SU-DHL-6 (cell line): Measurements from ENCODE around the gene KLHDC3.

Experiments
- H2AFZ ChIP-seq: fragments of 200-600 bp; sonication (generic); 2 replicates; pipeline ENCODE4 v1.6.1; 2014; ENCODE audit warnings: low read depth, mild to moderate bottlenecking, moderate library complexity, mixed read lengths, antibody characterized with exemption, low read length; ENCODE audit not compliant: severe bottlenecking
- H3F3A ChIP-seq: fragments of 200-600 bp; shearing (Covaris generic); 2 replicates; pipeline ENCODE4 v1.6.0; 2016; ENCODE audit warnings: antibody characterized with exemption, mild to moderate bottlenecking; ENCODE audit not compliant: insufficient read depth
- H3K27ac ChIP-seq: fragments of 200-600 bp; sonication (generic); 2 replicates; pipeline ENCODE4 v1.5.1; 2016; ENCODE audit warnings: low read depth, mild to moderate bottlenecking, low read length, moderate library complexity, mixed read lengths
- H3K27me3 ChIP-seq: fragments of 200-600 bp; sonication (generic), shearing (Covaris generic); 2 replicates; pipeline ENCODE4 v1.6.0; 2014; ENCODE audit warnings: mild to moderate bottlenecking, low read length
- H3K36me3 ChIP-seq: fragments of 200-600 bp; sonication (generic); 2 replicates; pipeline ENCODE4 v1.6.1; 2014; ENCODE audit warnings: mild to moderate bottlenecking, low read length, mixed read lengths
- H3K4me2 ChIP-seq: fragments of 300-600, 200-600 bp; shearing (Covaris generic), sonication (generic); 2 replicates; pipeline ENCODE4 v1.6.0; 2014; ENCODE audit warnings: low read length, low read depth, mild to moderate bottlenecking; ENCODE audit not compliant: poor library complexity, severe bottlenecking
- H3K4me3 ChIP-seq: fragments of 200-600 bp; sonication (generic); 2 replicates; pipeline ENCODE4 v1.5.1; 2014; ENCODE audit warnings: antibody characterized with exemption, low read length, mild to moderate bottlenecking, mixed read lengths; ENCODE audit not compliant: insufficient read depth, poor library complexity, severe bottlenecking
- H3K79me2 ChIP-seq: fragments of 200-600 bp; sonication (generic); 2 replicates; pipeline ENCODE4 v1.6.1; 2014; ENCODE audit warnings: mild to moderate bottlenecking, low read length, moderate library complexity; ENCODE audit not compliant: insufficient read depth
- H3K9ac ChIP-seq: fragments of 200-600 bp; sonication (generic); 2 replicates; pipeline ENCODE4 v1.7.0; 2014; ENCODE audit warnings: mild to moderate bottlenecking, low read length
- H3K9me2 ChIP-seq: fragments of 200-600 bp; sonication (generic); replicated peaks from 2 replicates; pipeline ENCODE4 v1.6.1; 2014; ENCODE audit warnings: low read length; ENCODE audit not compliant: insufficient read depth
- H3K9me3 ChIP-seq: fragments of 200-600 bp; sonication (generic); 2 replicates; pipeline ENCODE4 v1.6.1; 2014; ENCODE audit warnings: low read length, mixed read lengths; ENCODE audit not compliant: insufficient read depth
- H4K20me1 ChIP-seq: fragments of 200-600 bp; sonication (generic); 2 replicates; pipeline ENCODE4 v1.6.1; 2014; ENCODE audit warnings: low read depth, mild to moderate bottlenecking, antibody characterized with exemption, low read length, moderate library complexity, mixed read lengths
- EZH2phosphoT487 ChIP-seq: fragments of 200-600 bp; sonication (generic), shearing (Covaris generic); conservative IDR thresholded peaks from 2 replicates; pipeline ENCODE4 v1.6.1; 2018; ENCODE audit warnings: mild to moderate bottlenecking, antibody characterized with exemption, low read length, moderate library complexity, mixed read lengths
- TF ChIP-seq, protein P1 (sequence below): fragments of 200-600 bp; sonication (generic); IDR thresholded peaks from one replicate; pipeline ENCODE4 v1.5.1; 2017; ENCODE audit warnings: antibody characterized with exemption, mild to moderate bottlenecking, low read length, moderate library complexity; ENCODE audit not compliant: insufficient read depth, poor library complexity, severe bottlenecking

KLHDC3 gene

GRCh38 chr6:43026365-43026764 is 12.3 kb downstream of the KLHDC3 start:
- H4K20me1 ChIP-seq: no peaks in the 10 kb centered on the region
- no peak overlapping the region for H3K27ac ChIP-seq
- no peak overlapping the region for H3K4me2 ChIP-seq
- H3K27me3 ChIP-seq: no peaks in the 10 kb centered on the region
- H3K9ac ChIP-seq: no peak overlapping the region
- H3K36me3 ChIP-seq: peaks cover 40% of the 10 kb centered on the region
- TF ChIP-seq EZH2phosphoT487: no peak
- TF ChIP-seq, protein P1, sequence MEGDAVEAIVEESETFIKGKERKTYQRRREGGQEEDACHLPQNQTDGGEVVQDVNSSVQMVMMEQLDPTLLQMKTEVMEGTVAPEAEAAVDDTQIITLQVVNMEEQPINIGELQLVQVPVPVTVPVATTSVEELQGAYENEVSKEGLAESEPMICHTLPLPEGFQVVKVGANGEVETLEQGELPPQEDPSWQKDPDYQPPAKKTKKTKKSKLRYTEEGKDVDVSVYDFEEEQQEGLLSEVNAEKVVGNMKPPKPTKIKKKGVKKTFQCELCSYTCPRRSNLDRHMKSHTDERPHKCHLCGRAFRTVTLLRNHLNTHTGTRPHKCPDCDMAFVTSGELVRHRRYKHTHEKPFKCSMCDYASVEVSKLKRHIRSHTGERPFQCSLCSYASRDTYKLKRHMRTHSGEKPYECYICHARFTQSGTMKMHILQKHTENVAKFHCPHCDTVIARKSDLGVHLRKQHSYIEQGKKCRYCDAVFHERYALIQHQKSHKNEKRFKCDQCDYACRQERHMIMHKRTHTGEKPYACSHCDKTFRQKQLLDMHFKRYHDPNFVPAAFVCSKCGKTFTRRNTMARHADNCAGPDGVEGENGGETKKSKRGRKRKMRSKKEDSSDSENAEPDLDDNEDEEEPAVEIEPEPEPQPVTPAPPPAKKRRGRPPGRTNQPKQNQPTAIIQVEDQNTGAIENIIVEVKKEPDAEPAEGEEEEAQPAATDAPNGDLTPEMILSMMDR: no peak
- H2AFZ ChIP-seq: no peak overlapping the region
- 0 out of 2 replicates have a peak, but pooled peaks cover 9% of the 10 kb centered on the region for H3F3A ChIP-seq
- no peak overlapping the region for H3K4me3 ChIP-seq
- peaks cover 35% of the 10 kb centered on the region for H3K79me2 ChIP-seq
- H3K9me2 ChIP-seq: no peaks in the 10 kb centered on the region
- H3K9me3 ChIP-seq: no peaks in the 10 kb centered on the region

DNA sequence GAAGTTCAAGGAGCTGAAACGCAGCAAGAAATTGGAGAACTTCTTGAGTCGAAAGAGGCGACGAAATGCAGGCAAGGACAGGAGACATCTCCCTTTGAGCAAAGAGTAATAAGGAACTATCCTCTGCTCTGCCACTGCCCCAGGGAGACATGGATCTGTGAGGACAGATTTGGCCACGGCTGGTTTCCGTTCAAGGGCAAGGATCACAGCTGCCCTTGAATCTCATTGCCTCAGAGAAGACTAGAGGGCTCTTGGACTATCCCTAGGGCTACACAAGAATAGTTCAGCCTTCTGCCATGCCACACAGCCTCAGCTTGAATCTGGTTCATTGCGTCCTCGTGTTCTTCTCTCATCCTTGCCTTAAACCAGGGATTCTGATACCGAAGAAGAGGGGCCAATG is 15.1 kb downstream of the KLHDC3 start:
- peaks cover 11% of the 10 kb centered on the region; the same call in 1 of the 2 replicates for H3F3A ChIP-seq
- peaks cover 41% of the 10 kb centered on the region for H3K36me3 ChIP-seq
- TF ChIP-seq EZH2phosphoT487: no peak
- TF ChIP-seq, protein P1: no peak

GRCh38 chr6:43032326-43032725 is 18.3 kb downstream of the KLHDC3 start:
- no peak overlapping the region for H3K4me3 ChIP-seq
- H2AFZ ChIP-seq: no peak overlapping the region
- no peaks in the 10 kb centered on the region for H3K27me3 ChIP-seq
- no peak overlapping the region for H3K4me2 ChIP-seq
- H3K9me2 ChIP-seq: no peaks in the 10 kb centered on the region
- no peaks in the 10 kb centered on the region for H4K20me1 ChIP-seq
- H3K36me3 ChIP-seq: peaks cover 21% of the 10 kb centered on the region
- H3K9ac ChIP-seq: no peak overlapping the region
- H3K9me3 ChIP-seq: no peaks in the 10 kb centered on the region
- H3K27ac ChIP-seq: no peak overlapping the region
- no peaks in the 10 kb centered on the region for H3K79me2 ChIP-seq
- TF ChIP-seq EZH2phosphoT487: no peak
- TF ChIP-seq, protein P1: no peak
- peaks cover 6% of the 10 kb centered on the region; the same call in 1 of the 2 replicates for H3F3A ChIP-seq

More for the DNA sequence above, 15.1 kb downstream of the KLHDC3 start:
- peaks cover 10% of the 10 kb centered on the region for H3K79me2 ChIP-seq
- H3K9ac ChIP-seq: no peak overlapping the region
- H2AFZ ChIP-seq: no peak overlapping the region
- H3K27me3 ChIP-seq: no peaks in the 10 kb centered on the region
- H3K27ac ChIP-seq: no peak overlapping the region
- H4K20me1 ChIP-seq: no peaks in the 10 kb centered on the region
- no peaks in the 10 kb centered on the region for H3K9me2 ChIP-seq
- no peaks in the 10 kb centered on the region for H3K9me3 ChIP-seq
- no peak overlapping the region for H3K4me2 ChIP-seq
- H3K4me3 ChIP-seq: no peak overlapping the region
